ENCODE measurements around the gene TRPC5OS.

Gene TRPC5OS

GRCh38 chrX:111875881-111876280, at the start of gene TRPC5OS:
Gene TRPC5OS (plus strand): TSS chrX:111876181. CDS start chrX:111901850, 25,669 bp downstream.
- Histone ChIP-seq H3K27me3 (peaks cover 52 to 87% (median 75%) of the 10 kb centered on the region in 11 experiments), H3K9ac (no peak within 1 kb of the TSS), H3K4me2 (no peak within 1 kb of the TSS), H4K20me1 (no peaks in the 10 kb centered on the region; a peak in 1 of 22 replicates), H3K27ac (no peak within 1 kb of the TSS), H3K9me3 (replicated peaks in 1 of 11) (no peaks in the 10 kb centered on the region), H3K4me1 (no peaks in the 10 kb centered on the region), H3K36me3 (no peaks in the 10 kb centered on the region), H3K4me3 (no peak within 1 kb of the TSS)
- TF ChIP-seq Cebpa-rat (IDR thresholded peaks at IDR 0.05): no peak

GRCh38 chrX:111829345-111829744, 46.6 kb upstream of the TRPC5OS start:
- TF ChIP-seq Cebpa-rat (IDR thresholded peaks at IDR 0.05): no peak
- Histone ChIP-seq H4K20me1 (no peaks in the 10 kb centered on the region; a peak in 1 of 22 replicates), H3K36me3 (no peaks in the 10 kb centered on the region), H3K27me3 (peaks cover 57 to 97% (median 91%) of the 10 kb centered on the region in 11 experiments), H3K4me3 (no peak overlapping the region), H3K4me1 (no peaks in the 10 kb centered on the region), H3K9ac (no peak overlapping the region), H3K9me3 (replicated peaks in 1 of 11) (peaks cover 11 to 30% (median 19%) of the 10 kb centered on the region in 11 experiments), H3K27ac (no peak overlapping the region), H3K4me2 (no peak overlapping the region)

- no peak for TF ChIP-seq Cebpa-rat (IDR thresholded peaks at IDR 0.05)
- no peak overlapping the region for H3K4me3 ChIP-seq
- no peak overlapping the region for H3K27ac ChIP-seq
- H3K4me1 ChIP-seq: no peaks in the 10 kb centered on the region
- H3K9me3 ChIP-seq (replicated peaks in 1 of 11): peaks cover 11 to 30% (median 19%) of the 10 kb centered on the region in 11 experiments
- H4K20me1 ChIP-seq: peaks cover 0 to 3% (median 0%) of the 10 kb centered on the region in 11 experiments; a peak in 1 of 22 replicates
- peaks cover 65 to 98% (median 92%) of the 10 kb centered on the region in 11 experiments for H3K27me3 ChIP-seq
- no peak overlapping the region for H3K9ac ChIP-seq
- no peaks in the 10 kb centered on the region for H3K36me3 ChIP-seq
- no peak overlapping the region for H3K4me2 ChIP-seq
Observed at GRCh38 chrX:111830571-111830970, 45.4 kb upstream of the TRPC5OS start.

GRCh38 chrX:111831343-111831742, 44.6 kb upstream of the TRPC5OS start:
- H3K9ac ChIP-seq: no peak overlapping the region
- H3K36me3 ChIP-seq: no peaks in the 10 kb centered on the region
- H3K4me1 ChIP-seq: no peaks in the 10 kb centered on the region
- no peak overlapping the region for H3K4me2 ChIP-seq
- H3K9me3 ChIP-seq (replicated peaks in 1 of 11): peaks cover 11 to 30% (median 19%) of the 10 kb centered on the region in 11 experiments
- H3K27me3 ChIP-seq: peaks cover 63 to 98% (median 92%) of the 10 kb centered on the region in 11 experiments
- no peak overlapping the region for H3K4me3 ChIP-seq
- TF ChIP-seq Cebpa-rat (IDR thresholded peaks at IDR 0.05): no peak
- H4K20me1 ChIP-seq: peaks cover 0 to 3% (median 0%) of the 10 kb centered on the region in 11 experiments; a peak in 1 of 22 replicates
- no peak overlapping the region for H3K27ac ChIP-seq

- Histone ChIP-seq H3K9ac (no peak overlapping the region), H3K36me3 (no peaks in the 10 kb centered on the region)
Observed at GRCh38 chrX:111837197-111837596, 38.8 kb upstream of the TRPC5OS start.

GRCh38 chrX:111847491-111848133, 28.4 kb upstream of the TRPC5OS start:
- H3K4me1 ChIP-seq: no peaks in the 10 kb centered on the region
- no peaks in the 10 kb centered on the region; a peak in 1 of 22 replicates for H4K20me1 ChIP-seq
- peaks cover 89 to 100% (median 99%) of the 10 kb centered on the region in 11 experiments for H3K27me3 ChIP-seq
- no peak overlapping the region for H3K27ac ChIP-seq
- no peak for TF ChIP-seq Cebpa-rat (IDR thresholded peaks at IDR 0.05)
- H3K4me3 ChIP-seq: no peak overlapping the region
- H3K36me3 ChIP-seq: no peaks in the 10 kb centered on the region
- H3K4me2 ChIP-seq: no peak overlapping the region
- no peaks in the 10 kb centered on the region for H3K9me3 ChIP-seq (replicated peaks in 1 of 11)
- H3K9ac ChIP-seq: no peak overlapping the region

More at GRCh38 chrX:111837197-111837596, 38.8 kb upstream of the TRPC5OS start:
- H3K27me3 ChIP-seq: peaks cover 80 to 98% (median 94%) of the 10 kb centered on the region in 11 experiments
- no peak for TF ChIP-seq Cebpa-rat (IDR thresholded peaks at IDR 0.05)
- no peak overlapping the region for H3K4me2 ChIP-seq
- H3K9me3 ChIP-seq (replicated peaks in 1 of 11): no peaks in the 10 kb centered on the region
- H4K20me1 ChIP-seq: peaks cover 0 to 3% (median 0%) of the 10 kb centered on the region in 11 experiments; a peak in 1 of 22 replicates
- no peaks in the 10 kb centered on the region for H3K4me1 ChIP-seq
- H3K4me3 ChIP-seq: no peak overlapping the region
- H3K27ac ChIP-seq: no peak overlapping the region

- Histone ChIP-seq H3K9me3 (replicated peaks in 1 of 11) (no peaks in the 10 kb centered on the region), H3K9ac (no peak overlapping the region), H3K27ac (no peak overlapping the region), H3K4me1 (no peaks in the 10 kb centered on the region), H4K20me1 (no peaks in the 10 kb centered on the region), H3K4me2 (no peak overlapping the region), H3K36me3 (no peaks in the 10 kb centered on the region), H3K4me3 (no peak overlapping the region), H3K27me3 (peaks cover 90 to 100% (median 100%) of the 10 kb centered on the region in 11 experiments)
- TF ChIP-seq Cebpa-rat (IDR thresholded peaks at IDR 0.05): no peak
Observed at GRCh38 chrX:111848541-111848940, 27.4 kb upstream of the TRPC5OS start.

- no peaks in the 10 kb centered on the region for H3K36me3 ChIP-seq
- no peak overlapping the region for H3K4me3 ChIP-seq
- no peak overlapping the region for H3K27ac ChIP-seq
- H3K27me3 ChIP-seq: peaks cover 89 to 100% (median 100%) of the 10 kb centered on the region in 11 experiments
- no peaks in the 10 kb centered on the region for H4K20me1 ChIP-seq
- H3K9ac ChIP-seq: no peak overlapping the region
- no peaks in the 10 kb centered on the region for H3K4me1 ChIP-seq
- H3K4me2 ChIP-seq: no peak overlapping the region
- no peaks in the 10 kb centered on the region for H3K9me3 ChIP-seq (replicated peaks in 1 of 11)
- TF ChIP-seq Cebpa-rat (IDR thresholded peaks at IDR 0.05): no peak
Observed at GRCh38 chrX:111850975-111851374, 25.0 kb upstream of the TRPC5OS start.

GRCh38 chrX:111854556-111855490, 21.2 kb upstream of the TRPC5OS start:
- no peaks in the 10 kb centered on the region for H3K9me3 ChIP-seq (replicated peaks in 1 of 11)
- no peaks in the 10 kb centered on the region for H4K20me1 ChIP-seq
- H3K4me1 ChIP-seq: peaks cover 0 to 15% (median 0%) of the 10 kb centered on the region in 10 experiments; a peak in 3 of 20 replicates
- H3K27ac ChIP-seq: no peak overlapping the region
- H3K9ac ChIP-seq: no peak overlapping the region
- H3K27me3 ChIP-seq: peaks cover 86 to 100% (median 99%) of the 10 kb centered on the region in 11 experiments
- TF ChIP-seq Cebpa-rat (IDR thresholded peaks at IDR 0.05): no peak
- H3K4me3 ChIP-seq: no peak overlapping the region
- H3K4me2 ChIP-seq: no peak overlapping the region
- H3K36me3 ChIP-seq: no peaks in the 10 kb centered on the region
